Measurements from ENCODE around the gene TMEM170B. TPM values are rescaled to one million over a fixed set of nuclear protein-coding genes. Genes with fewer than 3 reads are reported as not detected.
"Not testable (repeated sequence)": the region's sequence is repeated elsewhere in the genome, so short reads cannot be mapped to it uniquely, and the experiment has no call there.

Gene TMEM170B
- total RNA-seq, 1 donor from 2014 or later: 6.3 TPM

GRCh38 chr6:11528996-11529395 is 8.6 kb upstream of the TMEM170B start:
- Histone ChIP-seq H3K27ac (ENCODE audit: low read depth, low read length) (no peak overlapping the region), H3K27me3 (ENCODE audit: control insufficient read depth in 3 of 3, insufficient read depth in 3 of 3, low read length in 3 of 3) (no peaks in the 10 kb centered on the region), H3K9me3 (ENCODE audit: control insufficient read depth in 3 of 3, low read length in 3 of 3) (no peaks in the 10 kb centered on the region), H3K4me1 (ENCODE audit: control insufficient read depth in 3 of 3, insufficient read depth in 3 of 3, low read length in 3 of 3) (no peaks in the 10 kb centered on the region), H3K36me3 (ENCODE audit: control insufficient read depth in 3 of 3, insufficient read depth in 3 of 3, low read length in 3 of 3) (no peaks in the 10 kb centered on the region), H3K4me3 (ENCODE audit: low read length in 3 of 3) (no peak overlapping the region), H3K9ac (ENCODE audit: low read depth in 1 of 3, low read length in 3 of 3) (no peak overlapping the region)

- peaks cover 0 to 3% (median 2%) of the 10 kb centered on the region in 3 donors for H3K4me1 ChIP-seq (ENCODE audit: control insufficient read depth in 3 of 3, insufficient read depth in 3 of 3, low read length in 3 of 3)
- no peaks in the 10 kb centered on the region for H3K9me3 ChIP-seq (ENCODE audit: control insufficient read depth in 3 of 3, low read length in 3 of 3)
- no peaks in the 10 kb centered on the region for H3K27me3 ChIP-seq (ENCODE audit: control insufficient read depth in 3 of 3, insufficient read depth in 3 of 3, low read length in 3 of 3)
- H3K9ac ChIP-seq (ENCODE audit: low read depth in 1 of 3, low read length in 3 of 3): no peak overlapping the region
- H3K36me3 ChIP-seq (ENCODE audit: control insufficient read depth in 3 of 3, insufficient read depth in 3 of 3, low read length in 3 of 3): no peaks in the 10 kb centered on the region
- no peak overlapping the region for H3K4me3 ChIP-seq (ENCODE audit: low read length in 3 of 3)
- H3K27ac ChIP-seq (ENCODE audit: low read depth, low read length): no peak overlapping the region
Measured at GRCh38 chr6:11532097-11532496, 5.5 kb upstream of the TMEM170B start.

- peaks cover 0 to 10% (median 7%) of the 10 kb centered on the region in 3 donors for H3K4me1 ChIP-seq (ENCODE audit: control insufficient read depth in 3 of 3, insufficient read depth in 3 of 3, low read length in 3 of 3)
- H3K9ac ChIP-seq (ENCODE audit: low read depth in 1 of 3, low read length in 3 of 3): no peak overlapping the region
- H3K4me3 ChIP-seq (ENCODE audit: low read length in 3 of 3): no peak overlapping the region
- H3K27ac ChIP-seq (ENCODE audit: low read depth, low read length): no peak overlapping the region
- no peaks in the 10 kb centered on the region for H3K27me3 ChIP-seq (ENCODE audit: control insufficient read depth in 3 of 3, insufficient read depth in 3 of 3, low read length in 3 of 3)
- H3K9me3 ChIP-seq (ENCODE audit: control insufficient read depth in 3 of 3, low read length in 3 of 3): no peaks in the 10 kb centered on the region
- no peaks in the 10 kb centered on the region for H3K36me3 ChIP-seq (ENCODE audit: control insufficient read depth in 3 of 3, insufficient read depth in 3 of 3, low read length in 3 of 3)
Measured at GRCh38 chr6:11534561-11534960, 3.0 kb upstream of the TMEM170B start.

GRCh38 chr6:11535801-11536230 is 1.7 kb upstream of the TMEM170B start:
- no peaks in the 10 kb centered on the region for H3K27me3 ChIP-seq (ENCODE audit: control insufficient read depth in 3 of 3, insufficient read depth in 3 of 3, low read length in 3 of 3)
- H3K36me3 ChIP-seq (ENCODE audit: control insufficient read depth in 3 of 3, insufficient read depth in 3 of 3, low read length in 3 of 3): no peaks in the 10 kb centered on the region
- H3K9ac ChIP-seq (ENCODE audit: low read depth in 1 of 3, low read length in 3 of 3): no peak overlapping the region
- no peak overlapping the region for H3K27ac ChIP-seq (ENCODE audit: low read depth, low read length)
- no peaks in the 10 kb centered on the region for H3K9me3 ChIP-seq (ENCODE audit: control insufficient read depth in 3 of 3, low read length in 3 of 3)
- peaks cover 0 to 10% (median 8%) of the 10 kb centered on the region in 3 donors for H3K4me1 ChIP-seq (ENCODE audit: control insufficient read depth in 3 of 3, insufficient read depth in 3 of 3, low read length in 3 of 3)
- H3K4me3 ChIP-seq (ENCODE audit: low read length in 3 of 3): no peak overlapping the region

- Histone ChIP-seq H3K27me3 (ENCODE audit: control insufficient read depth in 3 of 3, insufficient read depth in 3 of 3, low read length in 3 of 3) (no peaks in the 10 kb centered on the region), H3K9me3 (ENCODE audit: control insufficient read depth in 3 of 3, low read length in 3 of 3) (no peaks in the 10 kb centered on the region), H3K4me3 (ENCODE audit: low read length in 3 of 3) (peak overlapping the region; percentile 75 to 87 (median 78)), H3K27ac (ENCODE audit: low read depth, low read length) (peak overlapping the region; percentile 62), H3K36me3 (ENCODE audit: control insufficient read depth in 3 of 3, insufficient read depth in 3 of 3, low read length in 3 of 3) (no peaks in the 10 kb centered on the region), H3K4me1 (ENCODE audit: control insufficient read depth in 3 of 3, insufficient read depth in 3 of 3, low read length in 3 of 3) (peaks cover 0 to 10% (median 8%) of the 10 kb centered on the region in 3 donors), H3K9ac (ENCODE audit: low read depth in 1 of 3, low read length in 3 of 3) (peak overlapping the region; percentile 73 to 86 (median 73))
Measured at GRCh38 chr6:11536795-11537194, 754 bp upstream of the TMEM170B start.

GRCh38 chr6:11538052-11538818 is 686 bp downstream of the TMEM170B start:
- peaks cover 0 to 10% (median 8%) of the 10 kb centered on the region in 3 donors for H3K4me1 ChIP-seq (ENCODE audit: control insufficient read depth in 3 of 3, insufficient read depth in 3 of 3, low read length in 3 of 3)
- H3K27ac ChIP-seq (ENCODE audit: low read depth, low read length): peak overlapping the region; percentile 63
- no peaks in the 10 kb centered on the region for H3K36me3 ChIP-seq (ENCODE audit: control insufficient read depth in 3 of 3, insufficient read depth in 3 of 3, low read length in 3 of 3)
- H3K9me3 ChIP-seq (ENCODE audit: control insufficient read depth in 3 of 3, low read length in 3 of 3): no peaks in the 10 kb centered on the region
- H3K4me3 ChIP-seq (ENCODE audit: low read length in 3 of 3): peak overlapping the region; percentile 75 to 87 (median 75)
- H3K9ac ChIP-seq (ENCODE audit: low read depth in 1 of 3, low read length in 3 of 3): peak overlapping the region; percentile 77 to 86 (median 81)
- H3K27me3 ChIP-seq (ENCODE audit: control insufficient read depth in 3 of 3, insufficient read depth in 3 of 3, low read length in 3 of 3): no peaks in the 10 kb centered on the region

- Histone ChIP-seq H3K9ac (ENCODE audit: low read depth in 1 of 3, low read length in 3 of 3) (peak overlapping the region; percentile 77 to 86 (median 81)), H3K36me3 (ENCODE audit: control insufficient read depth in 3 of 3, insufficient read depth in 3 of 3, low read length in 3 of 3) (no peaks in the 10 kb centered on the region), H3K27me3 (ENCODE audit: control insufficient read depth in 3 of 3, insufficient read depth in 3 of 3, low read length in 3 of 3) (no peaks in the 10 kb centered on the region), H3K27ac (ENCODE audit: low read depth, low read length) (peak overlapping the region; percentile 63), H3K9me3 (ENCODE audit: control insufficient read depth in 3 of 3, low read length in 3 of 3) (no peaks in the 10 kb centered on the region), H3K4me3 (ENCODE audit: low read length in 3 of 3) (peak overlapping the region; percentile 75 to 87 (median 75)), H3K4me1 (ENCODE audit: control insufficient read depth in 3 of 3, insufficient read depth in 3 of 3, low read length in 3 of 3) (peaks cover 0 to 10% (median 8%) of the 10 kb centered on the region in 3 donors)
Measured at GRCh38 chr6:11538819-11539468, 1.4 kb downstream of the TMEM170B start.

- Histone ChIP-seq H3K4me1 (ENCODE audit: control insufficient read depth in 3 of 3, insufficient read depth in 3 of 3, low read length in 3 of 3) (peaks cover 0 to 7% (median 6%) of the 10 kb centered on the region in 3 donors), H3K9ac (ENCODE audit: low read depth in 1 of 3, low read length in 3 of 3) (no peak overlapping the region), H3K4me3 (ENCODE audit: low read length in 3 of 3) (no peak overlapping the region), H3K9me3 (ENCODE audit: control insufficient read depth in 3 of 3, low read length in 3 of 3) (no peaks in the 10 kb centered on the region), H3K27ac (ENCODE audit: low read depth, low read length) (no peak overlapping the region), H3K36me3 (ENCODE audit: control insufficient read depth in 3 of 3, insufficient read depth in 3 of 3, low read length in 3 of 3) (no peaks in the 10 kb centered on the region), H3K27me3 (ENCODE audit: control insufficient read depth in 3 of 3, insufficient read depth in 3 of 3, low read length in 3 of 3) (no peaks in the 10 kb centered on the region)
Measured at GRCh38 chr6:11542863-11543262, 5.3 kb downstream of the TMEM170B start.

GRCh38 chr6:11543919-11544518 is 6.5 kb downstream of the TMEM170B start:
- H3K27me3 ChIP-seq (ENCODE audit: control insufficient read depth in 3 of 3, insufficient read depth in 3 of 3, low read length in 3 of 3): no peaks in the 10 kb centered on the region

GRCh38 chr6:11547846-11548245 is 10.3 kb downstream of the TMEM170B start:
- H3K36me3 ChIP-seq (ENCODE audit: control insufficient read depth in 3 of 3, insufficient read depth in 3 of 3, low read length in 3 of 3); H3K27me3 ChIP-seq (ENCODE audit: control insufficient read depth in 3 of 3, insufficient read depth in 3 of 3, low read length in 3 of 3); H3K9me3 ChIP-seq (ENCODE audit: control insufficient read depth in 3 of 3, low read length in 3 of 3); H3K4me1 ChIP-seq (ENCODE audit: control insufficient read depth in 3 of 3, insufficient read depth in 3 of 3, low read length in 3 of 3); H3K4me3 ChIP-seq (ENCODE audit: low read length in 3 of 3); H3K27ac ChIP-seq (ENCODE audit: low read depth, low read length); H3K9ac ChIP-seq (ENCODE audit: low read depth in 1 of 3, low read length in 3 of 3): not testable (repeated sequence)

More at GRCh38 chr6:11543919-11544518, 6.5 kb downstream of the TMEM170B start:
- no peak overlapping the region for H3K9ac ChIP-seq (ENCODE audit: low read depth in 1 of 3, low read length in 3 of 3)
- no peak overlapping the region for H3K27ac ChIP-seq (ENCODE audit: low read depth, low read length)
- H3K4me1 ChIP-seq (ENCODE audit: control insufficient read depth in 3 of 3, insufficient read depth in 3 of 3, low read length in 3 of 3): peaks cover 0 to 2% (median under 1%) of the 10 kb centered on the region in 3 donors
- H3K9me3 ChIP-seq (ENCODE audit: control insufficient read depth in 3 of 3, low read length in 3 of 3): no peaks in the 10 kb centered on the region
- no peaks in the 10 kb centered on the region for H3K36me3 ChIP-seq (ENCODE audit: control insufficient read depth in 3 of 3, insufficient read depth in 3 of 3, low read length in 3 of 3)
- H3K4me3 ChIP-seq (ENCODE audit: low read length in 3 of 3): no peak overlapping the region
